Lower leg skin (tissue), 3 donors: ENCODE measurements around the gene TRIM58.

Experiments
- CTCF ChIP-seq, 3 donors: fragments of 450-650 bp; IDR thresholded peaks; one replicate each; pipeline ENCODE4 v1.5.1; 2016; ENCODE audit warnings: antibody characterized with exemption in 3 of 3, mild to moderate bottlenecking in 3 of 3, moderate library complexity in 2 of 3
- POLR2A ChIP-seq, 2 donors: fragments of 450-650 bp; IDR thresholded peaks; one replicate each; pipeline ENCODE4 v1.6.1; 2016 to 2017; ENCODE audit warnings: antibody characterized with exemption in 2 of 2, mild to moderate bottlenecking in 1 of 2, moderate library complexity in 1 of 2

GRCh38 chr1:247895976-247896375 is 39.0 kb downstream of the TRIM58 start:
- TF ChIP-seq CTCF (IDR thresholded peaks at IDR 0.05) (no peak), POLR2A (IDR thresholded peaks at IDR 0.05) (no peak)
